Endometrial microvascular endothelial cells (primary cell): ENCODE measurements around the gene ARFIP1. TPM values are rescaled to one million over a fixed set of nuclear protein-coding genes. Genes with fewer than 3 reads are reported as not detected.

Experiments
- in situ Hi-C: cut with HindIII; loops from 2 replicates; pipeline ENCODE4 v1.10.0; 2017; ENCODE audit warnings: low sequenced_read_pairs, low pct_unique_long_range_greater_than_20kb; ENCODE audit errors: inconsistent ontology term
- total RNA-seq: library from RNA; depleted of rRNA; stranded (reverse); fragments of >200 nt; gene quantifications from one replicate; pipeline ENCODE4 v1.2.3, GENCODE V29; 2015; ENCODE audit errors: inconsistent ontology term

Gene ARFIP1
- total RNA-seq, 1 donor from 2014 or later = 19.5 TPM

- in situ Hi-C loops = no loop called here
Observed at GRCh38 chr4:152784490-152785350, 5.0 kb downstream of the ARFIP1 start.

GRCh38 chr4:152785639-152786615 lies 6.2 kb downstream of the ARFIP1 start:
- in situ Hi-C loops = no loop called here

- in situ Hi-C loops = no loop called here
Observed at GRCh38 chr4:152786627-152787026, 6.9 kb downstream of the ARFIP1 start.

- in situ Hi-C loops = no loop called here
Observed at GRCh38 chr4:152795891-152796290, 16.1 kb downstream of the ARFIP1 start.

GRCh38 chr4:152803541-152803940 lies 23.8 kb downstream of the ARFIP1 start:
- in situ Hi-C loops = no loop called here

GRCh38 chr4:152805071-152805650 lies 25.4 kb downstream of the ARFIP1 start:
- in situ Hi-C loops = no loop called here

- in situ Hi-C loops = no loop called here
Observed at GRCh38 chr4:152805818-152806217, 26.1 kb downstream of the ARFIP1 start.

- in situ Hi-C loops = no loop called here
Observed at GRCh38 chr4:152806501-152807125, 26.9 kb downstream of the ARFIP1 start.

GRCh38 chr4:152807294-152807829 lies 27.6 kb downstream of the ARFIP1 start:
- in situ Hi-C loops = no loop called here

- in situ Hi-C loops = no loop called here
Observed at GRCh38 chr4:152808670-152809069, 28.9 kb downstream of the ARFIP1 start.

- in situ Hi-C loops = no loop called here
Observed at GRCh38 chr4:152810715-152811287, 31.0 kb downstream of the ARFIP1 start.

GRCh38 chr4:152815078-152815477 lies 35.3 kb downstream of the ARFIP1 start:
- in situ Hi-C loops = no loop called here

GRCh38 chr4:152817331-152817730 lies 37.6 kb downstream of the ARFIP1 start:
- in situ Hi-C loops = no loop called here

GRCh38 chr4:152819026-152819645 lies 39.4 kb downstream of the ARFIP1 start:
- in situ Hi-C loops = no loop called here

- in situ Hi-C loops = no loop called here
Observed at GRCh38 chr4:152820073-152820472, 40.3 kb downstream of the ARFIP1 start.

GRCh38 chr4:152822323-152822722 lies 42.6 kb downstream of the ARFIP1 start:
- in situ Hi-C loops = no loop called here

- in situ Hi-C loops = no loop called here
Observed at GRCh38 chr4:152824561-152824960, 44.8 kb downstream of the ARFIP1 start.

- in situ Hi-C loops = no loop called here
Observed at GRCh38 chr4:152825336-152825735, 45.6 kb downstream of the ARFIP1 start.
